ENCODE data around the gene KRTAP10-11. TPM values are rescaled to one million over a fixed set of nuclear protein-coding genes. Genes with fewer than 3 reads are reported as not detected.
"Not testable (repeated sequence)": the region's sequence is repeated elsewhere in the genome, so short reads cannot be mapped to it uniquely, and the experiment has no call there.

The KRTAP10-11 gene
- total and polyA plus RNA-seq, 2 donors (not counting 1 experiment from before 2014, with no cell fraction given) = not detected

GRCh38 chr21:44658913-44659595 lies 12.8 kb downstream of the KRTAP10-11 start:
- H4K20me1 ChIP-seq (ENCODE audit: control insufficient read depth, extremely low read depth, insufficient read depth, low read length) = no peaks in the 10 kb centered on the region
- no peak for DNase-seq (ENCODE audit: low read depth in 2 of 2)
- no peak overlapping the region for H3K27ac ChIP-seq (ENCODE audit: insufficient read depth, low read length)
- TF ChIP-seq EZH2 (IDR thresholded peaks at IDR 0.05; ENCODE audit: low read length, missing control alignments) = no peak
- TF ChIP-seq CTCF (conservative IDR thresholded peaks at IDR 0.05 in 1 of 2, IDR thresholded peaks at IDR 0.05 in 1 of 2; ENCODE audit: low read depth in 1 of 2, low read length in 2 of 2) = no peak
- H3K4me2 ChIP-seq (ENCODE audit: extremely low read depth, insufficient read depth, low read length) = no peak overlapping the region
- no peaks in the 10 kb centered on the region for H3K27me3 ChIP-seq (ENCODE audit: control insufficient read depth, insufficient read depth, low read length)
- H2AFZ ChIP-seq (ENCODE audit: low read length) = no peak overlapping the region
- no peaks in the 10 kb centered on the region for H3K4me1 ChIP-seq (ENCODE audit: control insufficient read depth, extremely low read depth, insufficient read depth, low read length)
- H3K9me3 ChIP-seq (ENCODE audit: control insufficient read depth, insufficient read depth, low read depth, low read length) = no peaks in the 10 kb centered on the region
- H3K9ac ChIP-seq (ENCODE audit: insufficient read depth, low read length) = no peak overlapping the region
- no peaks in the 10 kb centered on the region for H3K79me2 ChIP-seq (ENCODE audit: control insufficient read depth, insufficient read depth, low read length)
- no peak overlapping the region for H3K4me3 ChIP-seq (replicated peaks in 1 of 4; ENCODE audit: control extremely low read depth in 1 of 4, insufficient read depth in 1 of 4, low read depth in 3 of 4, low read length in 4 of 4)
- H3K36me3 ChIP-seq (ENCODE audit: control insufficient read depth, insufficient read depth, low read length) = no peaks in the 10 kb centered on the region

GRCh38 chr21:44661567-44661966 lies 15.4 kb downstream of the KRTAP10-11 start:
- not testable (repeated sequence) for H3K9ac ChIP-seq (ENCODE audit: insufficient read depth, low read length); H4K20me1 ChIP-seq (ENCODE audit: control insufficient read depth, extremely low read depth, insufficient read depth, low read length); H2AFZ ChIP-seq (ENCODE audit: low read length); H3K4me3 ChIP-seq (replicated peaks in 1 of 4; ENCODE audit: control extremely low read depth in 1 of 4, insufficient read depth in 1 of 4, low read depth in 3 of 4, low read length in 4 of 4); H3K9me3 ChIP-seq (ENCODE audit: control insufficient read depth, insufficient read depth, low read depth, low read length); H3K27ac ChIP-seq (ENCODE audit: insufficient read depth, low read length); DNase-seq (ENCODE audit: low read depth in 2 of 2); H3K79me2 ChIP-seq (ENCODE audit: control insufficient read depth, insufficient read depth, low read length); H3K27me3 ChIP-seq (ENCODE audit: control insufficient read depth, insufficient read depth, low read length); H3K4me1 ChIP-seq (ENCODE audit: control insufficient read depth, extremely low read depth, insufficient read depth, low read length); H3K36me3 ChIP-seq (ENCODE audit: control insufficient read depth, insufficient read depth, low read length); H3K4me2 ChIP-seq (ENCODE audit: extremely low read depth, insufficient read depth, low read length)

- Histone ChIP-seq H2AFZ (ENCODE audit: low read length) (no peak overlapping the region), H3K27ac (ENCODE audit: insufficient read depth, low read length) (no peak overlapping the region), H3K9ac (ENCODE audit: insufficient read depth, low read length) (no peak overlapping the region), H3K4me3 (replicated peaks in 1 of 4; ENCODE audit: control extremely low read depth in 1 of 4, insufficient read depth in 1 of 4, low read depth in 3 of 4, low read length in 4 of 4) (no peak overlapping the region), H3K4me1 (ENCODE audit: control insufficient read depth, extremely low read depth, insufficient read depth, low read length) (no peaks in the 10 kb centered on the region), H3K36me3 (ENCODE audit: control insufficient read depth, insufficient read depth, low read length) (no peaks in the 10 kb centered on the region), H3K9me3 (ENCODE audit: control insufficient read depth, insufficient read depth, low read depth, low read length) (no peaks in the 10 kb centered on the region), H3K79me2 (ENCODE audit: control insufficient read depth, insufficient read depth, low read length) (no peaks in the 10 kb centered on the region), H3K27me3 (ENCODE audit: control insufficient read depth, insufficient read depth, low read length) (no peaks in the 10 kb centered on the region), H4K20me1 (ENCODE audit: control insufficient read depth, extremely low read depth, insufficient read depth, low read length) (no peaks in the 10 kb centered on the region), H3K4me2 (ENCODE audit: extremely low read depth, insufficient read depth, low read length) (no peak overlapping the region)
- no peak for DNase-seq (ENCODE audit: low read depth in 2 of 2)
- no peak for TF ChIP-seq EZH2 (IDR thresholded peaks at IDR 0.05; ENCODE audit: low read length, missing control alignments)
Measured at GRCh38 chr21:44664691-44665090, 18.5 kb downstream of the KRTAP10-11 start.

Measured in fibroblast of lung (primary cell).